Muscle of leg (tissue), 9 donors: ENCODE data around the gene XIAP. TPM values are rescaled to one million over a fixed set of nuclear protein-coding genes. Genes with fewer than 3 reads are reported as not detected.

Experiments
- polyA plus RNA-seq, 8 donors: library from polyadenylated mRNA; unstranded; fragments of 120-200 nt; gene quantifications; one replicate each; pipeline versions ENCODE4 v1.2.1 to v1.2.3, GENCODE V29; 2013; ENCODE audit warnings: inconsistent platforms in 1 of 8, low replicate concordance in 1 of 8; ENCODE audit not compliant: insufficient read length in 8 of 8, insufficient read depth in 1 of 8
- total RNA-seq: library from RNA; stranded (reverse); fragments of 120-200 nt; gene quantifications from one replicate; pipeline ENCODE4 v1.2.4, GENCODE V29; 2013

The XIAP gene
- total and polyA plus RNA-seq, 9 donors: 22.4 to 50.8 (median 34.3) TPM

Other genes starting within 250 kb of the XIAP start
- gene THOC2, start 127.0 kb upstream of the XIAP start, total RNA-seq: 57.5 TPM
- 10 to 100 TPM; 48.5 to 67.8 (median 54.8) TPM for gene THOC2, start 127.0 kb upstream of the XIAP start, polyA plus RNA-seq
- 86.5 TPM for gene STAG2, start 101.7 kb downstream of the XIAP start, total RNA-seq
- 10 to 100 TPM; 47.3 to 79.4 (median 66.9) TPM for gene STAG2, start 101.7 kb downstream of the XIAP start, polyA plus RNA-seq